ENCODE measurements around the gene PICALM. TPM values are rescaled to one million over a fixed set of nuclear protein-coding genes. Genes with fewer than 3 reads are reported as not detected.

PICALM gene
- polyA plus RNA-seq, 1 experiment, result 303 TPM

DNA sequence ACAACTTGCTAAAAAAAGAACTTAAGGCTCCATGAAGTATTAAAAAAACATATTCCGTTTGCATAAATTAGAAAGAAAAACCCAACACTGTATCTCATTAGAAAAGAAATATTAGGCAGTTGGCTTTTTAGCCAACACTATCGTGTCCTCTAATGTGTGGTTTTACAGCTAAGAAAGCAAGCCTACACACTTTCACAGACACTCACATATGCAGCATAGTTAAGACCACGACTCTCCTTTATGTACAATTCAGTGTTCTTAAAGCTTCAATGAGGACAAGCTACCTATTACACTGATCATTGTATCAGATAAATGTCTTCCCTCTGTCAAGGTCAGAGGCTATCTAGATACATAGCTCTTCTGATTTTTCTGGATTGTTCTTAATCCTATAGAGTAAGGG lies 80.1 kb downstream of the PICALM start:
- ChIA-PET CTCF (interaction anchor here (0.7 to 1.8 kb wide), 3 partner anchors 134 to 304 kb away, joined by 3 to 4 read pairs (median 3); partner anchors contain the start of gene CCDC83), POLR2A (no interaction called here)
- TF ChIP-seq, protein P1, sequence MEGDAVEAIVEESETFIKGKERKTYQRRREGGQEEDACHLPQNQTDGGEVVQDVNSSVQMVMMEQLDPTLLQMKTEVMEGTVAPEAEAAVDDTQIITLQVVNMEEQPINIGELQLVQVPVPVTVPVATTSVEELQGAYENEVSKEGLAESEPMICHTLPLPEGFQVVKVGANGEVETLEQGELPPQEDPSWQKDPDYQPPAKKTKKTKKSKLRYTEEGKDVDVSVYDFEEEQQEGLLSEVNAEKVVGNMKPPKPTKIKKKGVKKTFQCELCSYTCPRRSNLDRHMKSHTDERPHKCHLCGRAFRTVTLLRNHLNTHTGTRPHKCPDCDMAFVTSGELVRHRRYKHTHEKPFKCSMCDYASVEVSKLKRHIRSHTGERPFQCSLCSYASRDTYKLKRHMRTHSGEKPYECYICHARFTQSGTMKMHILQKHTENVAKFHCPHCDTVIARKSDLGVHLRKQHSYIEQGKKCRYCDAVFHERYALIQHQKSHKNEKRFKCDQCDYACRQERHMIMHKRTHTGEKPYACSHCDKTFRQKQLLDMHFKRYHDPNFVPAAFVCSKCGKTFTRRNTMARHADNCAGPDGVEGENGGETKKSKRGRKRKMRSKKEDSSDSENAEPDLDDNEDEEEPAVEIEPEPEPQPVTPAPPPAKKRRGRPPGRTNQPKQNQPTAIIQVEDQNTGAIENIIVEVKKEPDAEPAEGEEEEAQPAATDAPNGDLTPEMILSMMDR (IDR thresholded peaks at IDR 0.05; ENCODE audit: low read depth, low read length), result no peak
- Histone ChIP-seq H3K4me3 (ENCODE audit: low read depth, low read length) (no peak overlapping the region), H3K9me3 (ENCODE audit: control insufficient read depth, insufficient read depth, low read length) (no peaks in the 10 kb centered on the region), H3K27ac (ENCODE audit: low read depth, low read length) (no peak overlapping the region), H3K27me3 (ENCODE audit: control insufficient read depth, insufficient read depth, low read length) (no peaks in the 10 kb centered on the region)
- DNase-seq (ENCODE audit: low read depth, low spot score), result no peak

DNA sequence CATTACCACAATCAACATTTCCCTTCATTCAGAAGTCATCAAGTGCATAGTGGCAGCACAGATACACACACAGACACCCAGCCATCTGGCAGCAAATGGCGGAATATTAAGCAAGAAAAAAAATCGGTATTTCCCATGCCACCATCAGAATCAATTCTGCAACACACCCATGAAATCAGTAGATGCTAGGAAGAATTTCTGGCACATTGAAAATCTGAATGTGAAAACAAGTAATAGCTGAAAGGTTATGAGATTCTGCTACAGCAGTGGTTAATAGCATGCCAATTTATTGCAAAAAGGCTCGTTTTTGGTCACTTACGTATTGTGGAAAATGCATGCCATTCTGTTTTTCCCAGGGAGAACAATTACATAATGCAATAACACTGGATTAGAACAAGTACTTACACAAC lies 91.1 kb downstream of the PICALM start:
- no peak for DNase-seq (ENCODE audit: low read depth, low spot score)
- ChIA-PET POLR2A (no interaction called here), CTCF (no interaction called here)
- no peaks in the 10 kb centered on the region for H3K9me3 ChIP-seq (ENCODE audit: control insufficient read depth, insufficient read depth, low read length)
- H3K27ac ChIP-seq (ENCODE audit: low read depth, low read length), result no peak overlapping the region
- TF ChIP-seq, protein P1 (IDR thresholded peaks at IDR 0.05; ENCODE audit: low read depth, low read length), result no peak
- no peak overlapping the region for H3K4me3 ChIP-seq (ENCODE audit: low read depth, low read length)
- no peaks in the 10 kb centered on the region for H3K27me3 ChIP-seq (ENCODE audit: control insufficient read depth, insufficient read depth, low read length)

DNA sequence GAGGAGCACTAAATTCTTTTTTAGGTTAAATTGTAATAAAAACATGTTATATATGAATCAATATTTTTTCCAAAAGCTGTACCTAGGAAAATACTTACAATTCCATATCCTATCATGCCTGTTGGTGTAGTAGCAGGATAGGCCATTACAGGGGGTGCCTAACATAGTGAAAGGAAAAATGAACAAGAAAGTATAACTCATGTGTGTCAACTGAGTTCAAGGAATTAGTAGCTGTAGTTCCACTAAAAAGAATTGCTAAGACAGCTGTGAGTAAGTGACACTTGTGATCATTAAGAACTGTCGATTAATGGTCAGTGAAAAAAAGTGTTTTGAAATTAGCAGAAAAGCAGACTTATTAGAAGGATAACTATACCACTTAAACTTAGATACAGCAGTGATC lies 92.4 kb downstream of the PICALM start:
- Histone ChIP-seq H3K27ac (ENCODE audit: low read depth, low read length) (no peak overlapping the region), H3K9me3 (ENCODE audit: control insufficient read depth, insufficient read depth, low read length) (no peaks in the 10 kb centered on the region), H3K4me3 (ENCODE audit: low read depth, low read length) (no peak overlapping the region), H3K27me3 (ENCODE audit: control insufficient read depth, insufficient read depth, low read length) (no peaks in the 10 kb centered on the region)
- TF ChIP-seq, protein P1 (IDR thresholded peaks at IDR 0.05; ENCODE audit: low read depth, low read length), result no peak
- ChIA-PET CTCF (no interaction called here), POLR2A (no interaction called here)
- no peak for DNase-seq (ENCODE audit: low read depth, low spot score)

DNA sequence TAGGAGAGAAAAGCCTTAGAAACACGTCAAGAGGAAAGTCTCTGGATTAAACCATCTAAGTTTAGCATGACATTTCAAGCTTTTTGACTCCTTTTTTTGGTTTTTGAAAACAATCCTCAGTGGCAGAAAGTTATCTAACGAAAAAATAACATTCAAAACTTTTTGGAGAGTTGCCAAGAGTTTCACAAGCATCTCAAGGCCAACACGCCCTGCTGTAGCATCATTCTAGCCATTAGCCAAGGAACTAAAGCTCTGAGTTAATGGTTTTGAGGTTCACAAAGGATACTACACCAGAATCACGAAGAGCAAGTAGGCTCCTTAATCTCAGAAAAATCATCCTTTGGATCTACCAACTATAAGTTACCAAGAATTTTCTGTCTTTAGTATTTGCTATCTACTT lies 94.8 kb downstream of the PICALM start:
- no peak overlapping the region for H3K27ac ChIP-seq (ENCODE audit: low read depth, low read length)
- no peaks in the 10 kb centered on the region for H3K9me3 ChIP-seq (ENCODE audit: control insufficient read depth, insufficient read depth, low read length)
- ChIA-PET POLR2A (no interaction called here), CTCF (interaction anchor here (0.6 to 1.4 kb wide), 2 partner anchors 46 to 67 kb away, joined by 3 read pairs; no protein-coding TSS in a partner anchor)
- TF ChIP-seq, protein P1 (IDR thresholded peaks at IDR 0.05; ENCODE audit: low read depth, low read length), result no peak
- H3K4me3 ChIP-seq (ENCODE audit: low read depth, low read length), result no peak overlapping the region
- no peaks in the 10 kb centered on the region for H3K27me3 ChIP-seq (ENCODE audit: control insufficient read depth, insufficient read depth, low read length)
- DNase-seq (ENCODE audit: low read depth, low spot score), result no peak

DNA sequence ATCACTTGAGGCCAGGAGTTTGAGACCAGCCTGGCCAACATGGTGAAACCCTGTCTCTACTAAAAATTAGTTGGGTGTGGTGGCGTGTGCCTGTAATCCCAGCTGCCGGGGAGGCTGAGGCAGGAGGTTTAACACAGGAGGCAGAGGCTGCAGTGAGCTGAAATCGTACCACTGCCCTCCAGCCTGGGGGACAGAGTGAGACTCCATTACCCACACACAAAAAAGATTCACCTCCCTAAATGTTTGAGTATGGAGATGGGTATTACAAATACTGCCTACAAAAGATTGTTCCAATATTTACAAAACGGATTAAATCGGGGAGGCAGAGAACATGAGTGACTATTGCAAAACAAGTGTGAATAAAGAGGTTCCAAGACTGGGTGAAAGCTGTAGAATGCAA lies 98.3 kb downstream of the PICALM start:
- DNase-seq (ENCODE audit: low read depth, low spot score), result no peak
- H3K27ac ChIP-seq (ENCODE audit: low read depth, low read length), result no peak overlapping the region
- ChIA-PET POLR2A (no interaction called here), CTCF (interaction anchor here (1.1 to 1.6 kb wide), 2 partner anchors 25 to 321 kb away, joined by 4 to 5 read pairs; no protein-coding TSS in a partner anchor)
- H3K4me3 ChIP-seq (ENCODE audit: low read depth, low read length), result no peak overlapping the region
- no peaks in the 10 kb centered on the region for H3K9me3 ChIP-seq (ENCODE audit: control insufficient read depth, insufficient read depth, low read length)
- TF ChIP-seq, protein P1 (IDR thresholded peaks at IDR 0.05; ENCODE audit: low read depth, low read length), result no peak
- no peaks in the 10 kb centered on the region for H3K27me3 ChIP-seq (ENCODE audit: control insufficient read depth, insufficient read depth, low read length)

Measured in AG04450 (cell line).